Measurements from ENCODE around the gene RXRA.

The RXRA gene

GRCh38 chr9:134474055-134474370 is 147.8 kb downstream of the RXRA start:
- no peak for DNase-seq (ENCODE audit: low spot score)

- peak; percentile 50 for DNase-seq (ENCODE audit: low spot score)
Measured at GRCh38 chr9:134475011-134475790, 148.9 kb downstream of the RXRA start.

- DNase-seq (ENCODE audit: low spot score) = no peak
Measured at GRCh38 chr9:134476272-134476941, 150.2 kb downstream of the RXRA start.

- no peak for DNase-seq (ENCODE audit: low spot score)
Measured at GRCh38 chr9:134476942-134477335, 150.7 kb downstream of the RXRA start.

- no peak for DNase-seq (ENCODE audit: low spot score)
Measured at GRCh38 chr9:134477342-134477925, 151.2 kb downstream of the RXRA start.

GRCh38 chr9:134477927-134478326 is 151.7 kb downstream of the RXRA start:
- no peak for DNase-seq (ENCODE audit: low spot score)

GRCh38 chr9:134481762-134482161 is 155.5 kb downstream of the RXRA start:
- DNase-seq (ENCODE audit: low spot score) = no peak

- DNase-seq (ENCODE audit: low spot score) = no peak
Measured at GRCh38 chr9:134482226-134482625, 156.0 kb downstream of the RXRA start.

GRCh38 chr9:134483361-134484184 is 157.3 kb downstream of the RXRA start:
- no peak for DNase-seq (ENCODE audit: low spot score)

GRCh38 chr9:134484479-134484878 is 158.2 kb downstream of the RXRA start:
- DNase-seq (ENCODE audit: low spot score) = no peak

- no peak for DNase-seq (ENCODE audit: low spot score)
Measured at GRCh38 chr9:134485653-134486052, 159.4 kb downstream of the RXRA start.

GRCh38 chr9:134486143-134486591 is 159.9 kb downstream of the RXRA start:
- no peak for DNase-seq (ENCODE audit: low spot score)

GRCh38 chr9:134486596-134486995 is 160.3 kb downstream of the RXRA start:
- DNase-seq (ENCODE audit: low spot score) = no peak
